CD4-positive, alpha-beta T cell treated with Interleukin-21 for 1 hour (primary cell): ENCODE measurements around the gene BRME1.

Experiments used
- DNase-seq: peaks from one replicate; pipeline ENCODE4 v3.0.0-alpha.2; 2020

The BRME1 gene

DNA sequence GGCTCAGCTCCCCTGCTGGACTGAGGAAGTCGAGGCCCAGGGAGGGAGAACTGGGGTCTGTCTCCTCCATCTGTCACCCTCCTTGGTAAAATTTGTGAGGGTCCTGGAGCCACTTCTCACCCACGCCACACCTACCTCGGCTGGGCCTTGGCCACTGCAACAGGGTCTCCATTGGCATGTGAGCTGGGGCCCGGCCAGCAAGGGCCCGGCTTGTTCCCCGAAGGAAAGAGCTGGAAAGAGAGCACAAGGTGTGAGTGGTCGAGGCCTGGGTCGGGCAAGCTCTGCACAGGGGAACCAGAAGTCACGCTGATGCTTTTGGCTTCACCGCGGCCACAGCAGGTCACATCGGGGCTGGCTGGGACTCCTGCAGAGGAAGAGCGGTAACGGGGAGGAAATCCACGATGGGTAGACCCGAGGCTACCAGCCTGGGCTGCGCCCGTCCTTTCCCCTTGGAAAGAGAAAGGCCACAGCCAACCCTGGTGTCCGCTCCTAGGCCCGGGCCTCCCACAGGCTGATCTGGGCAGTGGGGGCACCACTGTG lies 20.0 kb downstream of the BRME1 start:
- no peak for DNase-seq

DNA sequence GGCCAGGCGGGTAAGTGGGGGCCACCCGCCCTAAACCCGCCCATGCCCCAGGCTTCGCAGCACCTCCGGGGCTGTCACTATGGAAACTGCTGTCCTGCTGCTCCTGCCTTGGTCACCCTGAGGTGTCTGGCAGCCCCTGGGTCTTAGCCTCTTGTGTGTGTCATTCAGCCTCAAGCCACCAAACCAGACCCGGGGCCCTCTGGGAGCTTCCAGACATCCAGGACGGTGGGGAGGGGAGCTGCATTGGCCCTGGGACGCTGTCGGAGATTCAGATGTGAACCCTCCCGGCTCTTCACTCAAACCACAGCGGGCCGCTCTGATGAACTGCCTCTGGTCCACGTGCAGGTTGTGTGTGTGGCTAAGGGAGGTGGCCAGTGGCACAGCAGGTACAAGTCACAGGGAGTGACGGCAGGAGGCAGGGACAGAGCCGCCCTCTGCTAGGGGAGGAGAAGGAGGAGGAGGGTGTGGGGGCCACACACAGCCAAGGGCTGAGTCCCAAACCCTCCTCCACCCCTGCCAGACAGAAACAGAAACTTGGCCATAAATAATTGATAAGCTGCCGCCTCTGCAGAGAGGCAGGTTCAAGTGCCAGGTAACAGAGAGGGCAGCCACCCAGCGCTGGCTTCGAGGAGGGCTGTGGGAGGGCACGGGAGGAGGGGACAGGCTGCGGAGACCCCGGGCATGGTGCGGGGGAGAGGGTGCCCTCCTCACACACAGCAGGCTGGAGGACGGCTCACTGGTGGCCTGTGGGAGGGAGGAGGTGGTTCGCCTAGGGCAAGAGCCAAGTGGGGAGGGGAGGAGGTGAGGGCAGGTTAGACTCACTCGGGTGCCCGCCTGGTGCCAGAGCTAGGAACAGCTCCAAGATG lies 21.0 kb downstream of the BRME1 start:
- DNase-seq = no peak

DNA sequence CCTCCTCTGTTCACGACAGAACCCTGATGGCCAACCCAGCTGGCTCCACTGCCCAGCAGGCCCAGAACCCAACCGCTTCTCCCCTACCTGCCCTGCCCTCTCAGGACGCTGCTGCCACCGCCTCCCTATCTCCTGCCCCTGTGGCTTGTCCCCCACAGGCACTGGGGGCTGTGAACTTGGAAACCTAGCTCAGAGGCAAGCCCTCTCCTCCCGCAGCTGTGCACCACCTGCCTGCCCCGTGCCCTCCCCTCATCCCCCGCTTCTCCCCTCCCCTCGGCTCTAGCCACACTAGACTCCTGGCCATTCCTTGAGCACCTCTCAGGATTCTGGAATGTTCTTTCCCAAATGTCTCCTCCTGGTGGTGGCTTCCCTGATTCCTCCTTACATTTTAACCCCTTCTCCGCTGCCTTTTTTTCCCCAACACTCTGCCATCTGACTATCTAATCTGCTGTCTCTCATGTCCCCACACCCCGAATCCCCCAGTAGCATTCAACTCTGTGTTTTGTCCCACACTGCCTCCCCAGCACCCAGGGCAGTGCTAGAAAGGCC lies 22.3 kb downstream of the BRME1 start:
- no peak for DNase-seq

DNA sequence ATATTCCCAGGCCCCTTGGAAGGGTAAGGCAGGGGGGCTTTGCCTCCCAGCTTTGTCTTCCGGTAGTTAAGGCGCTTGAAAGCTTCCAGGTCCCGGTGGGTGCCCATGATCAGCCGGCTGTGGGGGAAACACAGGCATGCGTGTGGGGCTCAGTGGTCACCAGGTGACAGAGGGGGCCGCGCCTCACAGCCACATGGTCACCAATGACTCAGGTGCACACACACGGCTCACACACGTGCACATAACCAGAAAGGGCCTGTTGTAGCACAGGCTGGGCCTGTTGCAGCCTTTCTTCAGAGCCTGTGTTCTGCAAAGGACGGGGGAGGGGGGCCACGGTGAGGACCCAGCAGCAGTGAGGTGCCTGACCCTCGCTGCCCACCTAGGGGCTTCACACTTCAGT lies 23.1 kb downstream of the BRME1 start:
- no peak for DNase-seq

DNA sequence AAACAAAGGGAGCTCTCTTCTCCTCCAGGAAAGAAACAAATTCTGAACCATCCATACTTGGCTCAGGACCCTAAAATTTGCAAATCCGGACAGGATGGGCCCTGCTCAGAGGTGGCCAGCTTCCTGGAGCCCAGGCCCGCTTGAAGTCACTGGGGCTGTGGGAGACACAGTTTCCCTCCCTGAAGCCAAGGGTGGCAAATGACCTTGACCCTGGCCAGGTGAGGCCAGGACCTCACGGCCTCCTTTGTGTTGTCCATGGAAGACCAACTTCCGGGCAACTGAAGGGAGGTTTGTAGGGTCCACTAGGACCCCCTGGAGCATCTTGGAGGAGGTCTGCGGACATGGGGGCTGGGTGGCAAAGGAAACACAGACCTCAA lies 23.5 kb downstream of the BRME1 start:
- no peak for DNase-seq

DNA sequence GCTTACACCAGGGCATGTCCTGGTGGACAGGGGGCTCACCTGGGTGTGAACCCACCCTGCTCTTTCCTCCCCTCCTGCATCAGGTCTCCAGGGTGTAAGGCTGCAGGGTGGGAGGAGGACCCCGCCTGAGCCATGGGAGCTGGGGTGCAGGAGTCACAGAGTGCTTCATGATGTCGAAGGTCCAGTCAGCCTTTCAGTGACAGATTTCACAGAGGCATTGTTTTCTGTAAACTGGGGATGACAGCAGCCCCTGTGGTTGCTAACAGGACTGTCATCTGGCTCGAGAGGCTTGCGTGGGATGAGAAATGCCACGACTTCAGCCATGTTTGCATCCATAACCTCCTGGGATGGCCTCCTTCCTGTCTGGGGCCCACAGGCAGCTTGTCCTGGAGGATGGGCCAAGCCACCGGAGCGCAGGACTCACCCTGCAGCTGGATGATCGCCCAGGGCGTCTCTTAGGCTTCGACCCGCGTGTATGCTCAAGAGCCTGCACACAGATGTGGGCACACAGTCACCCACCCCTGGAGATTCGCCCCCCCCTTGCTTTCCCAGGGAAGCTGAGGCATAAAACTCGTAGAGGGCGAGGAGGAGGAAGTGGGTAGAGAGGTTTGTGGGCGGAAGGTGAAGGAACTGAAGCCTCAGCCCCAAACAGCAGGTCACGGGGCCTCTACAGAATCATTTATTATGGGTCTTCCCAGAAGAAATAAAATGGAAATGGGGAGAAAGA lies 24.1 kb downstream of the BRME1 start:
- DNase-seq = peak; percentile 53

DNA sequence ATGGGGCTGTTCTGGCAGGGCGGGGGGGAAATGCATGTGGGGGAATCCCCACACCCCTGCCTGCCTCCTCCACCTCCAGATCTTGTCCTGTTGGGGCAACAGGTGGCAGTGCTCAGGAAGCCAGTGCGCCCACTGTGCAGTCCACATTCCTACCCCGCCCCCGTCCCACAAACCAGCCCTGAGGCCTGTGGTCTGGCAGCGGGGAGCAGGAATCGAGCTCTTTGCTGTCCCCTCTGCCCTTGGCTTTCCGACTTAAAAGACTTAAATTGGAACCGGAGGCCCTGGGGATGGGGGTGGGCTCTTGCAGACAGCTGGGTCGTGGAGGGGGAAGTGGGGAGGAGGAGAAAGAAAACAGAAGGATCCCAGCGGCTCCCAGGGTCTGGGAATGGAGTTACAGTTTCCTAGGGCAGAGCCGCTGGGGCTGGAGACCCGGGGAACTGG lies 24.6 kb downstream of the BRME1 start:
- peak; percentile 41 for DNase-seq

DNA sequence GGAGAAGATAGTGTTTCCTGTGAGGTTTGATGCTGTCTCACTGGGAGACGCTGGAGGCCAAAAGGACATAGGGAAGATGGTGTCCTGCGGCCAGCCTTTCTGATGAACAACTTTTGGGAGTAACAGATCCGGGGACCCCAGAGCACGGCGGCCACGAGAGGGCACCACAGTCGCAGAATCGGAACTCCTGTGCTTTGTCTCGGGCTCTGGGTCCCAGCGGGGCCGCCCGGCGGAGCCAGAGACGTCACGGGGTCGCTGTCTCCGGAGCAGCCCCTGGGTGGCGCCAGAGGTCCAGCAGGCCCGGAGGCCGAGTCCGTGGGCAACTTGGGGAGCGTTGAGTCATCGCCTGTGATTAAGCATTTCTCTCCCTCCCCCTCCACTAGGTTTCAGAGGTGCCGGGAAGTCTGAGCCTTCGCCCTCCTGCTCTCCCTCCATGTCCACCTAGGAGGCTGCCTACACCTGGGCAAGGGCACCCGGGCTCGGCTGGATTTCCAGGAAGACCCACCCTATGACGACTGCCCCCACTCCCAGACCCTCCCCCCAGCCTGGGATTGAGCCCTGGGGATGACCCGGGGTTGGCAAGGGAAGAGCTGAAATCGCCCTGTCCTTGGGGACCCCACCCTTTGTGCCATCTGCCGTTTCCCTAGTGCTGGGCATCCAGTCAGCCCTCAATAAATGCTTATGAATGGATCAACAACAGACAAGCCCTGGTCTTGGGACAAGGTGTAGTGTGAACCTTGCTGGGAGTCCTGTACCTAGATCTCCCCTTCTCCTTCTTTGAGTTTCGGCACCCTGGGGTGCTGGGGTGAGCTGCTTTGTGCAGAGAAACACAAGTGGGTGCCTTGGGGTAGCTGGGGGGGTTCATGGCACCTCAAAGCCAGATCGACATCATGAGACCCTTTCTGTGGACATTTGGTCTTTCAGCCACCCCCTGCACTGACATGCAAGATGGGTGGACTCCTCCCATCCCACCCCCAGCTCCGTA lies 25.6 kb downstream of the BRME1 start:
- peak; percentile 98 for DNase-seq

DNA sequence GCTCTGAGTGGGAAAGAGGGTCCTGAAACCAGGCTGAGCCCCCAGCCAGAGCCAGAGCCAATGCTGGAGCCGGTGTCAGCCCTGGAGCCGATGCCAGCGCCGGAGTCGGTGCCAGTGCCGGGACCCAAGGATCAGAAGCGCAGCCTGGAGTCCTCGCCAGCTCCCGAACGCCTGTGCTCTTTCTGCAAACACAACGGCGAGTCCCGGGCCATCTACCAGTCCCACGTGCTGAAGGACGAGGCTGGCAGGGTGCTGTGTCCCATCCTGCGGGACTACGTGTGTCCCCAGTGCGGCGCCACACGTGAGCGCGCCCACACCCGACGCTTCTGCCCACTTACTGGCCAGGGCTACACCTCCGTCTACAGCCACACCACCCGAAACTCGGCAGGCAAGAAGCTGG lies 28.6 kb downstream of the BRME1 start:
- DNase-seq = no peak

DNA sequence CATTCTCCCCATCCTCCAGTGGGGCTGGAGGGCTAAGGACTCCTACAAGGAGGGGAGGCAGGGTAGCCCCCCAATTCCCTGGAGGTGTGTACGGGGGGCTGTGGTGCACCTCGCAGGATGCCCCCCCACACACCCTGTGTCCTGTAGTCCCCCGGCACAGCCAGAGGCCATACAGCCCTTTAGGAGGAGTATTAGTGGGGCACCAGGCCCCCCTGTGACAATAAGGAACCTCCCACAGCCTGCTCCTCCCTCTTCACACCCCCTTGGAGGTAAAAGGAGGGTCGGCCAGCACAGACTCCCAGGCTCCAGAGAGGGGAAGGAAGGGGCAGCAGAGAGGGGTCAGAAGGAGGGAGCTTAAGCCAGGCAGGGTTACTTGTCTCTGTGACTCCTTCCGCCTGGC lies 29.1 kb downstream of the BRME1 start, which contains the start of gene NANOS3:
Gene NANOS3 (plus strand): TSS at position 301 of the 400 bp plus-strand sequence. CDS start 115 bp downstream, outside the sequence.
- DNase-seq = no peak

DNA sequence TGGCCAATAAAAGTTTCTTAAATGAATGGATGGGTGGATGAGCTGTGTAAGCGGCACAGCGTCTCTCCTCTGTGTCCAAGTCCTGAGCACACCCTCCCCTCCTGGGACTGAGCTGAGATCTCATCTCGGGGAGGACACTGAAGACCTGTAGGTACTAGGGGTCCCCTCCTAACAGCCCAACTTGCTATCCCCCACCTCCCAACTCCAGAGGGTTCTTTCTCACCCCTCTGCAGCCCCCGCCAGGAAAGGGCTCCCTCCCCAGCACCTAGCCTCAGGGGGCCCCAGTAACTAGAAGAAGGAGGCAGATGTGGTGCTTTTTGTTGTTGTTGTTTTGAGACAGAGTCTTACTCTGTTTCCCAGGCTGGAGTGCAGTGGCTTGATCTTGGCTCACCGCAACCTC lies 30.1 kb downstream of the BRME1 start:
- DNase-seq = no peak

DNA sequence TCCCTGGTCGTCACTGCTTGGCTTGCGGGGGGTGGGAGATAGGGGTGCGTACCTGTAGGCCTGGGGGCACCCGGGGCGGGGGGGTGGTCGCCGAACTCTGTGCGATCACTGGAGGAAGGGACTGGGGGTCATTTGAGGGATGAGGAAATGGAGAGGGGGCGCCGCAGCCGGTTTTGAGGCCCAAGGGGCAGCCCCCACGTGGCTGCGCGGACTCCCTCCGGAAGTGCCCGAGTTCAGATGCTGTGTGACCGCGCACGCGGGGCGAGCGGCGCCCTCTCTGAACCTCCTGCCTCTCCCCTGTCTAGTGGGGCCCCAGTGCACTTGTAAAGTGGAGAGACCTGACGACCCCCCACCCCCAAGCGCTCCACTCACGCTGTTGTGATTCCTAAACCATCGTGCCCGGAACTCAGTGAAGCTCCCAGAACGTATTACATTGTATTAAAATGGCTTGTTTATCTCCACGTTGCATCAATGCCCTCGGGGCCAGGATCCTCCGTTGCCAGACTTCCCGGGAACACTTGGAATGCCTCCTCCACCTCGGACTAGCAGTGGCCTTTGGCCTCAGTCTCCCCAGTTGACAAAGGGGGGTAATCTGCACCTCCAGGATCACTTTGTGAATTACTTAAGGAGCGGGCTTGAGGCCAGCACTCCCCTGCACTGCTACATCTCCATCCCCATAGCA lies 31.9 kb downstream of the BRME1 start:
- DNase-seq = no peak

DNA sequence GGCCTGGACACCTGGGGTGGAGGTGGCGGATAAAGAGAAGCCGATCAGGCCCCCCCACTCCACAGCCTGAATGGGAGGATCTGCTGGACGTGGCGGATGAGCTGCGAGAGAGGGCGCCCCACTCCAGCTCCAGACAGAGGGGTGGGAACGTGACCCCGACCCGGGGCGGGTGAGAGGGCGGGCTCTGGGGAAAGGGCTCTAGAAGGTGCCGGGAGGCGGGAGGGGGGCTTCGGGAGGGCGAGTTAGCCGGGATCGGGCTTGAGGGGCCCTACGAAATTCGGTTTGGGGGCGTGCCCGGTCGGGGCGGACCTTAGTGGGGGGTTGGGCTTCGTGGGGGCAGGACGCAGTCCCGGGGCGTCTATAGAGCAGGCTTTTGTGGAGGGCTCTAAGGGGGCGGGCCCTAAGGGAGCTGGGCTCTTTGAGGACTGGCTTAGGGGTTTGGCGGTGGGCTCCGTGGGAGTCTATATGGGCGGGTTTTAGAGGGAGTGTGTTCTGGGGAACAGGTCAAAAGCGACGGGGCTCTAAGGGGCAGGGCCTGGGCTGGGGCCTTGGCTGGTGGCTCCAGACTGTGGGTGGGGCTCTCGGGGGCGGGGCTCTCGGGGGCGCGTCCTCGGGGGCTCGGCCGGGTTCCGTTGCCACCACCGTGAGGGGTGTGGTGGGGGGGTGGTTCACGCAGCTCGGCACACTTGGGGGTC lies 33.1 kb downstream of the BRME1 start:
- peak; percentile 26 for DNase-seq

DNA sequence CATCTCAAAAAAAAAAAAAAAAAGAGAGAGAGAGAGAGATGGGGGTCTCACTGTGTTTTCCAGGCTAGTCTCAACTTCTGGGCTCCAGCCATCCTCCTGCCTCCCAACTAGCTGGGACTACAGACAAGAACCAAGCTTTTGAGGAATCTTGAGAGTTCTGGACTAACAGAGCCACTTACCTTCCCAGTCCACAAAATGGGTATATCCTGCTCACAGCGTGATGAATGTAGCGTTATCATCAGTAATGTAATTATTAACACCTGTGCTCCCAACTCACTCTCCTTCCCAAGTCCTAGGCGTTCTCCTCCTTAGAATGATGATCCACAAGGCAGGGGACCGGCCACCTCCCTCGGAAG lies 33.6 kb downstream of the BRME1 start:
- no peak for DNase-seq

DNA sequence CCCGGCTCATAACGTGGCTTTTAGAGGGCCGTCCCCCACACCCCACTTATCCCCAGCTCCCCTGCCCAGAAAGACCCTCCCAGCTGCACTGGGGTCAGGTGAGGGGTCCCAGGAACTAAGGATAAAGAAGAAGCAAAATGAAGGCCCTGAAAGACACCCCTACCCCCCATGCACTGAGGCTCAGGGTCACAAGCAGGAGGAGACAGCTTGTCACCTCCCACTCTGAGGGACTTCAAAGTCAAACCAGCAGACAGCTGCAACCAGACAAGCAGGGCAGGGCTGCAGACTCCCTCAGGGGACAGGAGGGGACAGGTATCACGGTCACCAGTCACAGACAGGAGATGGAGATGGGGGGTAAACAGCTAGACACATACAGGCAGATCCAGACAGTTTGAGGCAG lies 35.0 kb downstream of the BRME1 start:
- DNase-seq = no peak

DNA sequence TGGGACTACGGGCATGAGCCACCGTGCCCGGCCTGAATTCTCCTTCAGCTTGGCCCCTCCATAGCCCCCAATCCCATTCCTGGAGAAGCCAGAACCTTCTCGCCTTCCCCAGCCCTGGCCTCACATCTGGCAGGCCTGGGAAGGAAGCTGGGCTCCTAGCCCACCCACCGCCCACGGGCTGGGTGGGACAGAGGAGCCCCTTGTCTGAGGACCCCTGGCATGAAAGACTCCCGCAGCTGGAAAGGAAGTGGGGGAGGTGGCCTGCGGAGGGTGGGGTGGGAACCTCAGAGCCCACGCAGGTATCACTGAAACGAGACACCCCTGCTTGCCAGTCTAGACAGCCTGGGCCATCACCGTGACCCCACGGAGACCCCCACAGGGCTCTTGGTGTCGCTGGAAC lies 36.6 kb downstream of the BRME1 start:
- no peak for DNase-seq

DNA sequence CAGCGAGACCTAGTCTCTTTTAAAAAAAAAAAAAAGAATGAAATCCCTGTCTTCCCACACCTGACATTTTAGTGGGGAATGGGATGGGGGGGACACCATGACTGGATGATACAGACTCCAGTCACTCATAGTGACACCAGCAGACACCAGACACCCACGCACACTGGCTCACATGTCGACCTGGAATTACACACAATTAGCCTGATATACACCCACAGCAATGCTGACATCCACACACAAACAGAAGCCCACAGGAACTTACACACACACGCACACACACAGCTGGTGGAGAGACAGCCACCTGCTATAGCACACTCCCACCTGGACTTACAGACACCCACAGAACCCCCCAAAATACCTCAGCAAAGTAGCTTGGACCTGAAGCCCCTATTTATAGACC lies 37.3 kb downstream of the BRME1 start:
- no peak for DNase-seq

DNA sequence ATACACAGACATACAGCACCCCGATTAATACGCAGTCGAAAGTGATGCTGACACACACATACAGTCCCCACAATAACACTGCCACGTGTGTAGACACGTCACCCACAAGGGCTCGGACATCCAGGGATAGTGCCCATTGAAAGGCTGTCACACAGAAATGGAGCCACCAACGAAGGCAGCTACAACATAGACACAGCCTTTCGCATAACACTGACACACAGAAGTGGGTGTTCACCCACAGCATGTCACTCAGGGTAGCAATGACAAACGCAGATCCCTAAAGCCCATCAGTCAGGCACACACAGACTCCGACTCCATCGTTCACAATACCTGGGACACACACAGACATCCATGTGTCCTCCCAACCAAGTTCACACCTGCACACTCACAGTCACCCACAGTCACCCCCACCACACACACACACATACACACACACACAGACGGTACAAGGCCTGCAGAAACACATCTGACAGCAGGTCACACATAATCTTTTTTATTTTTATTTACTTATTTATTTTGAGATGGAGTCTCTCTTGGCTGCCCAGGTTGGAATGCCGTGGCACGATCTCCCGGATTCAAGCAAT lies 39.4 kb downstream of the BRME1 start:
- no peak for DNase-seq

DNA sequence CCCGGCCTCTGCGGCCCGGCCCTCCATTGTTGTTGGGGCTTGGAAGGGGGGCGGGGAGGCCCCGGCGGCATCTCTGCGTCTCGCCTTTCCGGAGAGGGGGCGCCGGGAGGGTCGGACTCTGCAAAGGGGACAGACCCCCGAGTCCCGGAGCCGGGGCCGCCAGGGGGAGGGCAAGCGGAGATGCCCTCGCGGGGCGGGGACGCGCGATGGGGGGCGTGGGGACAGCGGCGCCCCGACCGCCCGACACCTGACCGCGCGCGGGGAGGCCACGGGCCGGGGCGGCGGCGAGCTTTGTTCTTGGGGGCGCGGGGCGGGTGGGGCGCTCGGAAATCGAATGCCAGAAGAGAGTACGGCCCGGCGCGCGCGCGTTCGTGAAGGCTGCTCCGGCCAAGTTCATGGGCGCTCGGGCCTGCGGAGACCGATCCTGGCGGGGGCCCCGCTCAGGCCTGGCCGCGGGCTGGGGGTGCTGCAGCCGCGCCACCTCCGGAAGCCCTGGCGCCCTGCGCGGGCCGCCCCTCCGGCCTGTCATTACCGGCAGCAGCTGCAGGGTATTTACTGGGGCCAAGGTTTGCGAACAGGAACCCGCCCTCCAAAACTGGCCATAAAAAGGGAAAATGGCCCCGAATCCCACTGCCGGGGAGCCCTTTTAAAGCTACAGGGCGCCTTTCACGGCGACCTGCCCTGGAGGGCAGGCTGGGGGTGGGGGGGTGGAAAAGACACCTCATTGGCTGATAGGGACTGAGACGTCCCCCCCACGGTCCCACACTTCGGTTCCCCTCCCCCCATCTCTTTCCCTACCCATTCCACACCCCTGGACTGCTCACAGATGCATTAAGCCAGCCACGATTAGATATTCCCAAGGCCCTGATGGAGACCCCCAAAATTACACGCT lies 40.1 kb downstream of the BRME1 start:
- DNase-seq = peak; percentile 22
